Kidney tubule cell (primary cell): Measurements from ENCODE around the gene STEAP3.
"Not testable (repeated sequence)": the region's sequence is repeated elsewhere in the genome, so short reads cannot be mapped to it uniquely, and the experiment has no call there.

Experiments
- DNase-seq: peaks from one replicate; pipeline ENCODE4 v3.0.0-alpha.2; 2018; ENCODE audit warnings: low spot score

The STEAP3 gene

GRCh38 chr2:119264781-119265692 is 41.4 kb downstream of the STEAP3 start:
- DNase-seq: peak; percentile 62

DNA sequence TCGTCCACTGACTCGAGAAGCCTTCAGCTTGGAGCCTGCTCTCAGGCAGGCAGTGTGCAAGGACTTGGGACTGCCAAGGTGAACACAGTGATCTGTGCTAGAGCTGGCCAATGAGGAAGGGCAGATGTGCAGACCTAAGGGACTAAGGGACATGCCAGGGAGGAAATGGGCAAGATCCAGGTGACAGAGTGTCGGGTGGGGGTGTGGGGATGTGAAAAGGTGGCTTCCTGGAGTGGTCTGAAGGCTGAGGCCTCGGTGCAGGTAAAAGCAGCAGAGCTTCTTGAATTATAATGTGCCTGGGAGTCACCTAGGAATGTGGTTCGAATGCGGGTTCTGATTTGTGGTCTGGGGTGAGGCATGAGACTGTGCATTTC is 42.0 kb downstream of the STEAP3 start:
- DNase-seq: no peak

GRCh38 chr2:119266091-119266589 is 42.5 kb downstream of the STEAP3 start:
- no peak for DNase-seq

DNA sequence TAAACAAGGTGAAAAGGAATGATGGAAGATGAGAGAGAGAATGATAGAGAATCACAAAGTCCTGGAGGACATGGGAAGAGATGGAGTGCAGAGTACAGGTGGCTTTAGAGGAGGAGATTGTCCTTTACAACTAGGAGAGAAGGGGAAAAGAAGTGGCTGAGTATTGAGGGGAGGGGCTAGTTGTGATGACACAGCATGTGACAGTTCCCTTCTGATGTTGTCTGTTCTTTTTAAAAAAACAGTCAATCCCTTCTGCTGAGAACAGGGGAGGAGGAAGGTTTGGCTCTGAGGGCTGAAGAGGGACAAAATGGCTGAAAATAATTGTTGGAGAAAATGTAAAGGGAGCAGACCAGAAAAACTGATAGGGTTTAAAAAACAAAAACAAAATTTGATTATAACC is 44.0 kb downstream of the STEAP3 start:
- DNase-seq: no peak

GRCh38 chr2:119276864-119277263 is 53.2 kb downstream of the STEAP3 start:
- no peak for DNase-seq

- DNase-seq: not testable (repeated sequence)
These were observed 54.8 kb downstream of the STEAP3 start for GRCh38 chr2:119278385-119278784.

DNA sequence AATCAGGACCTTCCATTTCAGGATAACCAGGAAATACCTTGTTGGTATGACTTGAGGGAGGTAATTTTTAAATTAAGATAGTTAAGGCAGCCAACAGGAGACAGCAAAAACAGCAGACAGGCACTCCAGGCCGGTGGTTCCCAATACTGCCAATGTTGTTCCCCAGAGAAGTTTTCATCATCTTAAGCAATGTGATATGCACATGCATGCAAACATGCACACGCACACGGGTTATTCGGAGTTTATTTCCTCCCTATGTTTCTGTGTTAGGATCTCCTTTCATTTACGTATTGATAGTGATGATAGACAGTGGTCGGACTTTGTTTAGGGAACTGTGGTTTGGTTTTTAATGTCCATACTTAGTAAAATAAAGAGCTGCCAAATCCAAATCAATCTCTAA is 55.3 kb downstream of the STEAP3 start:
- DNase-seq: no peak

GRCh38 chr2:119279666-119280065 is 56.0 kb downstream of the STEAP3 start:
- DNase-seq: no peak

GRCh38 chr2:119280680-119281079 is 57.0 kb downstream of the STEAP3 start:
- DNase-seq: no peak

DNA sequence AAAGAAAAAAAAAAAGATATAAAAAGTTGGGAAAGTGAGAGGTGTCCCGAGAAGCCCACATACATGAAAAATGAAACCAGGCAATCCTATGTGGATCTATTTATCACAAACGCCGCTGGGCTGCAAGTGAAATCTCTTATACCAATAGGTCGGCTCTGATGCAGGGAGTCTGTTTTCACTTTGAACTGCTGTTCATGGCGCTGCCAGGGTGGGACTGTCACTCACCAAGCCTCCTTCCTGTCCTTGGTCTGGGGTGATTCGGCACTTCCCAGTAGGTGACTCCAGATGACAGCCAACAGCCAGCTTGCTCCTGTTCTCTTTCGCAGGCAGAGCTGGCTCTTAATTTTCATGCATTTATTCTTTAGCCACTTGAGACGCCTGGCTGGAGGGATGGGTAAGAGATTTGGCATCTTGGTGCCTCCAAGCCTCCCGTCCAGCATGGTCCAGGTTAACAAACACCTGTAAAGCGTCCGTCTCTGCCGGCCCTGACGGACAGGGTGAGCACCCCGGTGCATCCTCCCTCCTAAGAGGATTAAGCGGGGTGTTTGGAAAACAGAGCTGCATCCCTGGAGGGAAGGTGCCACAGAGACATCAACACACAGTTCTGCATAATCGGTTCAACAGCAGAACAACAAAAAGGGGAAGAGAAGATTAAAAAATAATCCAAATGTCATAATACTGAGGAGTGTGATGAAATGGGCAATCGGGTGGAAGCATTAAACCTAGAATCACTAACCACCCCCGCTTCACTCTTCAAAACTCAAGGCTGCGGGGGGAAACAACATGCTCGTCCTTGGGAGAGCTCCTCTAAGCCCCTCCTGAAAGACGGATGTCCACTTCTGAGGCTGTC is 58.7 kb downstream of the STEAP3 start:
- no peak for DNase-seq

- no peak for DNase-seq
These were observed 59.4 kb downstream of the STEAP3 start for GRCh38 chr2:119282996-119283511.

GRCh38 chr2:119283873-119284331 is 60.3 kb downstream of the STEAP3 start:
- DNase-seq: peak; percentile 88

DNA sequence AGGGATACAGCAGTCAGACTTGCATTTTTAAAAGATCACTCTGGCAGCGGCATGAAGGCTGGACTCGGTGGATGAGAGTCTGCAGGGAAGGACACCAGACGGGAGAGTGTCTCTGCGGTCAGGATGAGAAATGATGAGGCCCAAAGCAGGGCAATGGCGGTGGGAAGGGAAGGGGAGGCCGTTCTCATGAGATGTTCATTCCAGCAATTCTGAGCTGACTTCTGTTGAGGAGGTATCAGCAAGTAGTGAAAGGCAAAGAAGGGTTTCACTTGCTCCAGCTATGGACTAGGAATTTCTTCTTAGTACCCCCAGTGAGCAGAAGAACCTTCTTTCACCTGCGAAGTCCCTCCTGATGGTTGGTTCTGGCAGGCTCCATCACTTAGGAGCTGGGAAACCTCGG is 63.0 kb downstream of the STEAP3 start:
- no peak for DNase-seq

- DNase-seq: no peak
These were observed 64.9 kb downstream of the STEAP3 start for GRCh38 chr2:119288576-119288975.

DNA sequence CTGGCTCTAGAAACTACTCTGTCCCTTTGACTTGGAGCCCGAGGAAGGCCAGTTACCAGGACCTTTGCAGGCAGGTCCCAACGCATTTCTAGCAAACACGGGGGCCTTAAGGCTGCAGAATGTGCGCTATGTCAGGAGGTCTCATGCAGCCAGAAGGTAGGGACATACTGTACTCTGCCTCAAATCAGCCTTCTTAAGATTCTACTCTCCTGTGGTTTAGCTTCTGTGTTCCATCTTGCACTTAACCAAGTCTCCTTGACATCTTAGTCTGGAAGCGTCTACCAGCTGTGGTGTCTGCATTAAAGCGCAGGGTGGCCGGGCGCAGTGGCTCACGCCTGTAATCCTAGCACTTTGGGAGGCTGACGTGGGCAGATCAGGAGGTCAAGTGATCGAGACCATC is 65.5 kb downstream of the STEAP3 start:
- no peak for DNase-seq

- no peak for DNase-seq
These were observed 66.0 kb downstream of the STEAP3 start for GRCh38 chr2:119289642-119290041.

- peak; percentile 73 for DNase-seq
These were observed 67.4 kb downstream of the STEAP3 start for GRCh38 chr2:119290859-119291587.

DNA sequence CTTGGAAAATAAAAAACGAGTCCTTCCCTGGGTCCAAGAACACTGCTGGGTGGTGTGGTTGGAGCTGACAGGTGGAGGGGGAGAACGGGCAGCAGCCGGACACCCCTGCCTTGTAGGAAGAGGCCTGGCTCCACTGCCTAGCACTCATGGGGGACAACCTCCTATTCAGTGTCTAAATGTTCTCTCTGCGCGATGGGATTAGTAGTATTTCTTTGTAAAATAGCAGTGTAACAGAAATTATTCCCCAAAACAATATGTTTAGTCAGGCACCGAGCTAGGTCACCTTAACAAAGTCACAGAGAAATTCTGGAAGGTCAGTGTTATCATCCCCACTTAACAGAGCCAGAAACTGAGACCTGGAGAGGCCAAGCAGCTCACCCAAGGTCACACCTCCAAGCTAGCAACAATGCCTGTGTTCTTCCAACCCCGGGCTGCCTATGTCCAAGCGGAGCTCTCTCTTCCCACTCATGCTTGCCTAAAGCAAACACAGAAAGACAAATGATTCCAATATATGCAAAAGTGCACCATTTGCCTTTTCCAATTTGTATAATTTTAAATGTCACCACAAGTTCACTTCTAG is 68.0 kb downstream of the STEAP3 start:
- DNase-seq: no peak

- peak; percentile 28 for DNase-seq
These were observed 68.6 kb downstream of the STEAP3 start for GRCh38 chr2:119292226-119292625.

- peak; percentile 59 for DNase-seq
These were observed 69.6 kb downstream of the STEAP3 start for GRCh38 chr2:119293254-119293653.

- DNase-seq: no peak
These were observed 70.3 kb downstream of the STEAP3 start for GRCh38 chr2:119293900-119294299.
